ENCODE measurements around the gene GARRE1.

- TF ChIP-seq, protein P1, sequence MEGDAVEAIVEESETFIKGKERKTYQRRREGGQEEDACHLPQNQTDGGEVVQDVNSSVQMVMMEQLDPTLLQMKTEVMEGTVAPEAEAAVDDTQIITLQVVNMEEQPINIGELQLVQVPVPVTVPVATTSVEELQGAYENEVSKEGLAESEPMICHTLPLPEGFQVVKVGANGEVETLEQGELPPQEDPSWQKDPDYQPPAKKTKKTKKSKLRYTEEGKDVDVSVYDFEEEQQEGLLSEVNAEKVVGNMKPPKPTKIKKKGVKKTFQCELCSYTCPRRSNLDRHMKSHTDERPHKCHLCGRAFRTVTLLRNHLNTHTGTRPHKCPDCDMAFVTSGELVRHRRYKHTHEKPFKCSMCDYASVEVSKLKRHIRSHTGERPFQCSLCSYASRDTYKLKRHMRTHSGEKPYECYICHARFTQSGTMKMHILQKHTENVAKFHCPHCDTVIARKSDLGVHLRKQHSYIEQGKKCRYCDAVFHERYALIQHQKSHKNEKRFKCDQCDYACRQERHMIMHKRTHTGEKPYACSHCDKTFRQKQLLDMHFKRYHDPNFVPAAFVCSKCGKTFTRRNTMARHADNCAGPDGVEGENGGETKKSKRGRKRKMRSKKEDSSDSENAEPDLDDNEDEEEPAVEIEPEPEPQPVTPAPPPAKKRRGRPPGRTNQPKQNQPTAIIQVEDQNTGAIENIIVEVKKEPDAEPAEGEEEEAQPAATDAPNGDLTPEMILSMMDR (IDR thresholded peaks at IDR 0.05) = no peak
- TF ChIP-seq POLR2A (IDR thresholded peaks at IDR 0.05) = peak in 1 of 4 donors; percentile 46
Measured at GRCh38 chr19:34269968-34270621, 15.7 kb downstream of the GARRE1 start.

All from esophagus squamous epithelium (tissue), 4 donors.